Measurements from ENCODE around the gene ADAM30.

ADAM30 gene

GRCh38 chr1:119896303-119896702, at the start of gene ADAM30:
ADAM30 (minus strand) TSS chr1:119896515; CDS start chr1:119896336, 179 bp downstream.
- no peak for ATAC-seq
- no peak within 1 kb of the TSS for H3K27ac Mint-ChIP-seq
- peaks cover 17% of the 10 kb centered on the region for H3K27me3 Mint-ChIP-seq
- H3K4me1 Mint-ChIP-seq, result peaks cover 27% of the 10 kb centered on the region
- H3K9me3 Mint-ChIP-seq, result no peaks in the 10 kb centered on the region
- no peak for DNase-seq
- H3K4me3 Mint-ChIP-seq, result no peak within 1 kb of the TSS

- H3K27ac Mint-ChIP-seq, result no peak overlapping the region
- no peak overlapping the region for H3K4me3 Mint-ChIP-seq
- no peak for DNase-seq
- ATAC-seq, result no peak
- no peaks in the 10 kb centered on the region for H3K27me3 Mint-ChIP-seq
- no peaks in the 10 kb centered on the region for H3K9me3 Mint-ChIP-seq
- peaks cover 5% of the 10 kb centered on the region for H3K4me1 Mint-ChIP-seq
Measured at GRCh38 chr1:119943216-119943615, 46.9 kb upstream of the ADAM30 start.

- Mint-ChIP-seq H3K4me1 (peaks cover 5% of the 10 kb centered on the region), H3K4me3 (no peak overlapping the region), H3K27ac (no peak overlapping the region), H3K9me3 (no peaks in the 10 kb centered on the region), H3K27me3 (no peaks in the 10 kb centered on the region)
- DNase-seq (no peak), ATAC-seq (no peak)
Measured at GRCh38 chr1:119941392-119941791, 45.1 kb upstream of the ADAM30 start.

GRCh38 chr1:119940697-119941096, 44.4 kb upstream of the ADAM30 start:
- DNase-seq (no peak), ATAC-seq (no peak)
- H3K27ac Mint-ChIP-seq, result no peak overlapping the region
- H3K4me3 Mint-ChIP-seq, result no peak overlapping the region
- H3K27me3 Mint-ChIP-seq, result no peaks in the 10 kb centered on the region
- peaks cover 5% of the 10 kb centered on the region for H3K4me1 Mint-ChIP-seq
- no peaks in the 10 kb centered on the region for H3K9me3 Mint-ChIP-seq

- no peaks in the 10 kb centered on the region for H3K27me3 Mint-ChIP-seq
Measured at GRCh38 chr1:119937198-119937597, 40.9 kb upstream of the ADAM30 start.

GRCh38 chr1:119935915-119936314, 39.6 kb upstream of the ADAM30 start:
- H3K27me3 Mint-ChIP-seq, result no peaks in the 10 kb centered on the region

More at GRCh38 chr1:119937198-119937597, 40.9 kb upstream of the ADAM30 start:
- Mint-ChIP-seq H3K9me3 (peaks cover 10 to 11% of the 10 kb centered on the region in 2 donors), H3K27ac (no peak overlapping the region), H3K4me1 (peaks cover 5% of the 10 kb centered on the region), H3K4me3 (no peak overlapping the region)
- DNase-seq (no peak), ATAC-seq (no peak)

GRCh38 chr1:119935373-119935772, 39.1 kb upstream of the ADAM30 start:
- no peak overlapping the region for H3K4me3 Mint-ChIP-seq
- H3K27ac Mint-ChIP-seq, result no peak overlapping the region
- no peaks in the 10 kb centered on the region for H3K27me3 Mint-ChIP-seq
- no peak for ATAC-seq
- H3K9me3 Mint-ChIP-seq, result peaks cover 10 to 11% of the 10 kb centered on the region in 2 donors
- DNase-seq, result no peak
- H3K4me1 Mint-ChIP-seq, result no peaks in the 10 kb centered on the region

More at GRCh38 chr1:119935915-119936314, 39.6 kb upstream of the ADAM30 start:
- peaks cover 10 to 11% of the 10 kb centered on the region in 2 donors for H3K9me3 Mint-ChIP-seq
- H3K27ac Mint-ChIP-seq, result no peak overlapping the region
- DNase-seq (no peak), ATAC-seq (no peak)
- H3K4me1 Mint-ChIP-seq, result no peaks in the 10 kb centered on the region
- no peak overlapping the region for H3K4me3 Mint-ChIP-seq

GRCh38 chr1:119933397-119933796, 37.1 kb upstream of the ADAM30 start:
- no peak for ATAC-seq

GRCh38 chr1:119929643-119930315, 33.5 kb upstream of the ADAM30 start:
- DNase-seq, result no peak
- H3K27ac Mint-ChIP-seq, result no peak overlapping the region
- ATAC-seq, result no peak
- no peaks in the 10 kb centered on the region for H3K27me3 Mint-ChIP-seq
- H3K4me3 Mint-ChIP-seq, result no peak overlapping the region
- H3K9me3 Mint-ChIP-seq, result peaks cover 10 to 11% of the 10 kb centered on the region in 2 donors
- H3K4me1 Mint-ChIP-seq, result no peaks in the 10 kb centered on the region

More at GRCh38 chr1:119933397-119933796, 37.1 kb upstream of the ADAM30 start:
- Mint-ChIP-seq H3K4me3 (no peak overlapping the region), H3K4me1 (no peaks in the 10 kb centered on the region), H3K9me3 (peaks cover 10 to 11% of the 10 kb centered on the region in 2 donors), H3K27me3 (no peaks in the 10 kb centered on the region), H3K27ac (no peak overlapping the region)
- DNase-seq, result no peak

GRCh38 chr1:119926553-119926952, 30.2 kb upstream of the ADAM30 start:
- no peak for DNase-seq
- Mint-ChIP-seq H3K27me3 (no peaks in the 10 kb centered on the region), H3K27ac (no peak overlapping the region)

GRCh38 chr1:119924948-119925898, 28.9 kb upstream of the ADAM30 start:
- ATAC-seq (no peak), DNase-seq (no peak)
- Mint-ChIP-seq H3K4me3 (no peak overlapping the region), H3K27ac (peak overlapping the region in 1 of 2 donors; percentile 86), H3K27me3 (no peaks in the 10 kb centered on the region), H3K4me1 (no peaks in the 10 kb centered on the region), H3K9me3 (no peaks in the 10 kb centered on the region)

More at GRCh38 chr1:119926553-119926952, 30.2 kb upstream of the ADAM30 start:
- ATAC-seq, result no peak
- Mint-ChIP-seq H3K9me3 (no peaks in the 10 kb centered on the region), H3K4me3 (no peak overlapping the region), H3K4me1 (no peaks in the 10 kb centered on the region)

- DNase-seq, result no peak
- Mint-ChIP-seq H3K9me3 (no peaks in the 10 kb centered on the region), H3K27me3 (no peaks in the 10 kb centered on the region), H3K4me3 (no peak overlapping the region), H3K27ac (peak overlapping the region in 1 of 2 donors; percentile 60), H3K4me1 (no peaks in the 10 kb centered on the region)
- ATAC-seq, result no peak
Measured at GRCh38 chr1:119920104-119920968, 24.0 kb upstream of the ADAM30 start.

GRCh38 chr1:119919241-119919640, 22.9 kb upstream of the ADAM30 start:
- H3K4me1 Mint-ChIP-seq, result no peaks in the 10 kb centered on the region
- ATAC-seq (no peak), DNase-seq (no peak)
- no peak overlapping the region for H3K4me3 Mint-ChIP-seq
- no peak overlapping the region for H3K27ac Mint-ChIP-seq
- H3K9me3 Mint-ChIP-seq, result no peaks in the 10 kb centered on the region
- H3K27me3 Mint-ChIP-seq, result no peaks in the 10 kb centered on the region

- DNase-seq (no peak), ATAC-seq (no peak)
- no peaks in the 10 kb centered on the region for H3K9me3 Mint-ChIP-seq
- H3K27me3 Mint-ChIP-seq, result no peaks in the 10 kb centered on the region
- H3K27ac Mint-ChIP-seq, result no peak overlapping the region
- H3K4me1 Mint-ChIP-seq, result no peaks in the 10 kb centered on the region
- H3K4me3 Mint-ChIP-seq, result no peak overlapping the region
Measured at GRCh38 chr1:119918301-119918700, 22.0 kb upstream of the ADAM30 start.

Measured in stimulated activated naive CD8-positive, alpha-beta T cell treated with anti-CD3 and anti-CD28 coated beads, Interleukin-15, amount 100 ng/mL, for 72 hours (primary cell).